Measurements from ENCODE around the gene ITCH.

GRCh38 chr20:34433391-34433790, 70.3 kb downstream of the ITCH start:
- TF ChIP-seq POLR2AphosphoS5 (IDR thresholded peaks at IDR 0.05; ENCODE audit: low read depth, low read length) (no peak), POLR2A (IDR thresholded peaks at IDR 0.05; ENCODE audit: low read depth, low read length) (no peak), TAF1 (IDR thresholded peaks at IDR 0.05; ENCODE audit: borderline replicate concordance, low read depth, low read length) (no peak)
